ENCODE results near the gene DEF6. TPM values are rescaled to one million over a fixed set of nuclear protein-coding genes. Genes with fewer than 3 reads are reported as not detected.

Gene DEF6
- total RNA-seq, 2 donors from 2014 or later, result 6.3 to 6.8 TPM

DNA sequence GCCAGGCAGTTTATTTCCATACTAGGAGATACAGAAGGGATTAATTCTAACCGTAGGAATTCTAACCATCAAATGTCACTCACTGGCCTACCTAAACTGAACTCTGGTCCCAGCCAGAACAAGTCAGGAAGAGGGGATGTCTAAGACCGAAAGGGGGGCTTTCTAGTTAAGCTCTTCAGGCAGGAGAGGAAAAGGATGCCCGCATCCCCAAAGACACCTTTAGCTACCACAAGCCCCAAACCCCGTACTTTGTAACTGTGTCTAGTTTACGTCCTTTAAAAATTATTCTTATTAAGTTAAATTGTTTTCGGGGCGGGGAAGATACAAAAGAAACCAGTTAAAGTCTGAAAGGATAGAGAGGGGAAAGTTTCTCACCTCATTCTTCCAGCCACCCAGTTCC is 39.3 kb upstream of the DEF6 start:
- Mint-ChIP-seq H3K27ac (peak overlapping the region; percentile 98), H3K9me3 (no peaks in the 10 kb centered on the region), H3K27me3 (ENCODE audit: insufficient read depth) (no peaks in the 10 kb centered on the region), H3K4me1 (peaks cover 31% of the 10 kb centered on the region), H3K36me3 (ENCODE audit: low read depth) (peaks cover 1% of the 10 kb centered on the region), H3K4me3 (peak overlapping the region; percentile 93)
- H3K4me3 ChIP-seq (ENCODE audit: low read length), result peak overlapping the region; percentile 94
- TF ChIP-seq CTCF (conservative IDR thresholded peaks at IDR 0.05), result no peak
- H3K4me1 ChIP-seq (ENCODE audit: control insufficient read depth, insufficient read depth, low read length), result peaks cover 21% of the 10 kb centered on the region
- H3K27me3 ChIP-seq (ENCODE audit: control insufficient read depth, insufficient read depth, low read length, poor library complexity, severe bottlenecking), result no peaks in the 10 kb centered on the region
- peak overlapping the region; percentile 89 for H3K9ac ChIP-seq (ENCODE audit: extremely low read depth, low read length, poor library complexity, severe bottlenecking)
- H3K36me3 ChIP-seq (ENCODE audit: control insufficient read depth, insufficient read depth, low read length), result no peaks in the 10 kb centered on the region
- no peak for DNase-seq
- H3K9me3 ChIP-seq (ENCODE audit: control insufficient read depth, low read length), result no peaks in the 10 kb centered on the region
- no peak overlapping the region for H3K27ac ChIP-seq (ENCODE audit: low read depth, low read length)
- WGBS, 2 experiments (ENCODE audit: insufficient coverage in 1 of 2, insufficient read length in 1 of 2), result 71 to 84% methylated on average over 2 to 4 of the region's 7 CpGs

DNA sequence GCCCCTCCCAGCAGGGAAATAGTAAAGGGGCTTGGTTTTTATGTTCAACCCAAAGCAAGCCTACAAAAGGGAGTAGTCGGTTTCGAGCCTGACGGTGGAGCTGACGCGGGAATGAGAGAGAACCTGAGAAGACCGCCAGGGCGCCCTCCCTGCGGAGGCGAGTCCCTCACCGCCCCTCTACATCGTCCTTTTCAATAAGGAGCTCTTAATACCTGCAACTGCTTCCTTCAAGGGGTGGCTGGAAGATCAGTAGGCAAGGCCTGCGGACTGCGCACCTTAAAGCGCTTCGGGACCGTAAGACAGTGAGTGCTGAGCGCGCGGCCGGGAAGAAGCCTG is 38.8 kb upstream of the DEF6 start:
- peak; percentile 49 for TF ChIP-seq CTCF (conservative IDR thresholded peaks at IDR 0.05)
- H3K36me3 ChIP-seq (ENCODE audit: control insufficient read depth, insufficient read depth, low read length), result no peaks in the 10 kb centered on the region
- 0% methylated on average over 20 of the region's 20 CpGs for WGBS, 2 experiments (ENCODE audit: insufficient coverage in 1 of 2, insufficient read length in 1 of 2)
- H3K9me3 ChIP-seq (ENCODE audit: control insufficient read depth, low read length), result no peaks in the 10 kb centered on the region
- peak overlapping the region; percentile 98 for H3K27ac Mint-ChIP-seq
- peak overlapping the region; percentile 94 for H3K4me3 ChIP-seq (ENCODE audit: low read length)
- peak overlapping the region; percentile 89 for H3K9ac ChIP-seq (ENCODE audit: extremely low read depth, low read length, poor library complexity, severe bottlenecking)
- H3K4me1 ChIP-seq (ENCODE audit: control insufficient read depth, insufficient read depth, low read length), result peaks cover 23% of the 10 kb centered on the region
- H3K27me3 Mint-ChIP-seq (ENCODE audit: insufficient read depth), result no peaks in the 10 kb centered on the region
- peaks cover 1% of the 10 kb centered on the region for H3K36me3 Mint-ChIP-seq (ENCODE audit: low read depth)
- H3K4me1 Mint-ChIP-seq, result peaks cover 35% of the 10 kb centered on the region
- no peaks in the 10 kb centered on the region for H3K27me3 ChIP-seq (ENCODE audit: control insufficient read depth, insufficient read depth, low read length, poor library complexity, severe bottlenecking)
- H3K9me3 Mint-ChIP-seq, result no peaks in the 10 kb centered on the region
- H3K4me3 Mint-ChIP-seq, result peak overlapping the region; percentile 93
- DNase-seq, result no peak
- peak overlapping the region; percentile 77 for H3K27ac ChIP-seq (ENCODE audit: low read depth, low read length)

DNA sequence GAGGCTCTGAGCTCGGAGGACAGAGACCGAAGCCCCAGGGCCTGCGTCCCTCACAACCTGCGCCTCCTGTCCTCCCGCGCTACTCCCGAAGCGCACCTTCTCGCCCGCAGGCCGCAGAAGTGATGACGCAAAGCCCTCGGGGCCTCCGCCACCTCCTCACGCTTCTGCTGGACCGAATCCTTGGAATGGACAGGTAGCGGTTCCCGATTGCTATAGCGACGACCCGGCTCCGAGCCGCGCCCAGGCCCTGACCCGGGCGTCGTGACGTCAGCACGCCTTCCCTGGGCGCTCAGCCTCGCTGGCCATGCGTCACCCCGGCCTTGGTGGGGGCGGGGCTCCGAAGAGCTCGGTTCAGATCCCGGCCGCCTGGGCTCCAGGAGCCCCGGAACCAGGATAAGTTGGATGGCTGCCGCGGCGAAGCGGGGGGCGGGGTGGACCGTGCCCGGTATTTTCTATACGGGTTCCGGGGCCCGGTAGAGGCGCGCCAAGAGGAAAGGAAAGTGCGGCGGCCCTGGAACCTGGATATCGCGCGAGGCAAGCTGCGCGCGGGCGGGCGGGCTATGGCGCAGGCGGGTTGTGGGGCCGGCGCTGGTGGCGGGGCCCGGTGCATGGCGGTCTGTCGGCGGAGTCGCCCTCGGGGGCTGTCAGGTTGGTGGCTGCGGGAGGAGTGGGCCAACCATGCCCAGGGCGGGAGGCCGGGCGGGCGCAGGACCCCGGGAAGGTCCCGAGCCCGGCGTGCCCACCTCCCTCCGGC is 38.2 kb upstream of the DEF6 start, which contains the start of gene ZNF76:
TSS of gene ZNF76 (plus strand) at position 542 of the 754 bp plus-strand sequence. CDS start 21,417 bp downstream, outside the sequence.
- Histone ChIP-seq H3K36me3 (ENCODE audit: control insufficient read depth, insufficient read depth, low read length) (no peaks in the 10 kb centered on the region), H3K9ac (ENCODE audit: extremely low read depth, low read length, poor library complexity, severe bottlenecking) (peak within 1 kb of the TSS; percentile 89), H3K9me3 (ENCODE audit: control insufficient read depth, low read length) (no peaks in the 10 kb centered on the region), H3K4me3 (ENCODE audit: low read length) (peak within 1 kb of the TSS; percentile 94), H3K27me3 (ENCODE audit: control insufficient read depth, insufficient read depth, low read length, poor library complexity, severe bottlenecking) (no peaks in the 10 kb centered on the region), H3K4me1 (ENCODE audit: control insufficient read depth, insufficient read depth, low read length) (peaks cover 27% of the 10 kb centered on the region), H3K27ac (ENCODE audit: low read depth, low read length) (peak within 1 kb of the TSS; percentile 83)
- Mint-ChIP-seq H3K27ac (peak within 1 kb of the TSS; percentile 98), H3K36me3 (ENCODE audit: low read depth) (peaks cover 1% of the 10 kb centered on the region), H3K9me3 (no peaks in the 10 kb centered on the region), H3K4me3 (peak within 1 kb of the TSS; percentile 93), H3K4me1 (peaks cover 40% of the 10 kb centered on the region), H3K27me3 (ENCODE audit: insufficient read depth) (no peaks in the 10 kb centered on the region)
- 0% methylated on average over 32 to 82 of the region's 82 CpGs for WGBS, 2 experiments (ENCODE audit: insufficient coverage in 1 of 2, insufficient read length in 1 of 2)
- DNase-seq, result peak; percentile 99
- peak; percentile 25 for TF ChIP-seq CTCF (conservative IDR thresholded peaks at IDR 0.05)
